CD4-positive, alpha-beta T cell (primary cell): ENCODE results near the gene KNDC1. TPM values are rescaled to one million over a fixed set of nuclear protein-coding genes. Genes with fewer than 3 reads are reported as not detected.

ENCODE experiments used
- ATAC-seq: fragments of 200-7000 bp; cut with Tn5 transposase; one replicate; pipeline ENCODE4 v1.10.0; 2022; ENCODE audit warnings: mild to moderate bottlenecking; ENCODE audit not compliant: poor library complexity
- CTCF ChIA-PET: fragments of 350-600 bp; sonication (Branson Sonifier 250); formaldehyde crosslinking; loops from one replicate; lab custom pipeline; 2021; ENCODE audit warnings: antibody characterized with exemption, inconsistent platforms; lab: Charles Lee
- POLR2A ChIA-PET: fragments of 350-600 bp; sonication (Branson Sonifier 250); formaldehyde crosslinking; loops from one replicate; lab custom pipeline; 2021; ENCODE audit warnings: antibody characterized with exemption, inconsistent platforms; lab: Charles Lee
- DNase-seq, 14 experiments: peaks; one replicate each; pipeline ENCODE4 v3.0.0-alpha.2; 2013 to 2020; ENCODE audit warnings: mixed read lengths in 2 of 14
- H3K27ac ChIP-seq, 2 donors: one replicate each; pipeline versions ENCODE4 v1.5.1 to v1.7.0; 2013; ENCODE audit warnings: low read length in 2 of 2, low read depth in 1 of 2, mild to moderate bottlenecking in 1 of 2
- H3K27me3 ChIP-seq, 2 experiments: 1 replicate in 1 of 2; 2 replicates in 1 of 2; pipeline versions ENCODE4 v1.6.1 to v1.7.0; 2013; ENCODE audit warnings: low read length in 2 of 2, control low read depth in 1 of 2, mild to moderate bottlenecking in 1 of 2, moderate library complexity in 1 of 2; ENCODE audit not compliant: insufficient read depth in 2 of 2, control insufficient read depth in 1 of 2
- H3K36me3 ChIP-seq: one replicate; pipeline ENCODE4 v1.6.1; 2013; ENCODE audit warnings: low read length, control low read depth; ENCODE audit not compliant: insufficient read depth
- H3K4me1 ChIP-seq: one replicate; pipeline ENCODE4 v1.6.1; 2013; ENCODE audit warnings: low read length, control low read depth; ENCODE audit not compliant: insufficient read depth
- H3K4me3 ChIP-seq: one replicate; pipeline ENCODE4 v1.5.1; 2013; ENCODE audit warnings: mild to moderate bottlenecking, low read length, moderate library complexity
- H3K9me3 ChIP-seq, 2 experiments: 1 replicate in 1 of 2; 2 replicates in 1 of 2; pipeline versions ENCODE4 v1.6.1 to v1.7.0; 2013; ENCODE audit warnings: low read length in 2 of 2, mild to moderate bottlenecking in 2 of 2, control low read depth in 1 of 2, moderate library complexity in 1 of 2; ENCODE audit not compliant: control insufficient read depth in 1 of 2, insufficient read depth in 1 of 2
- H3K27ac Mint-ChIP-seq: one replicate; pipeline ENCODE4 v1.8.0; 2020; ENCODE audit warnings: mixed read lengths
- H3K27me3 Mint-ChIP-seq: one replicate; pipeline ENCODE4 v1.8.0; 2021; ENCODE audit warnings: mixed read lengths
- H3K36me3 Mint-ChIP-seq: one replicate; pipeline ENCODE4 v1.8.0; 2021; ENCODE audit warnings: low read depth, mixed read lengths
- H3K4me1 Mint-ChIP-seq: one replicate; pipeline ENCODE4 v1.8.0; 2021; ENCODE audit warnings: low read depth, mixed read lengths
- H3K4me3 Mint-ChIP-seq: one replicate; pipeline ENCODE4 v1.8.0; 2020; ENCODE audit warnings: mild to moderate bottlenecking, mixed read lengths
- H3K9me3 Mint-ChIP-seq: one replicate; pipeline ENCODE4 v1.8.0; 2020; ENCODE audit warnings: mixed read lengths
- CTCF ChIP-seq: fragments of 200-600 bp; IDR thresholded peaks from one replicate; pipeline ENCODE4 v1.8.0; 2022; ENCODE audit warnings: antibody characterized with exemption, mild to moderate bottlenecking
- intact Hi-C, 2 experiments: fragments of 100-400 bp; cut with DNase I in 1 of 2; cut with micrococcal nuclease in 1 of 2; formaldehyde crosslinking; loops; one replicate each; pipeline versions ENCODE4 v1.15.1 to v1.9.0; 2023 to 2025; cut with DNase I, micrococcal nuclease
- total RNA-seq, 174 experiments: library from RNA in 2 of 174; stranded (reverse) in 2 of 174; gene quantifications; one replicate each; pipeline ENCODE4 v1.2.3 and lab custom pipeline; 2021 to 2026

Gene KNDC1
- total RNA-seq, 2 experiments from 2014 or later = not detected

GRCh38 chr10:133214468-133215410 lies 54.7 kb downstream of the KNDC1 start:
- H3K4me1 Mint-ChIP-seq = no peaks in the 10 kb centered on the region
- Histone ChIP-seq H3K9me3 (peaks cover 0 to 9% of the 10 kb centered on the region in 2 experiments), H3K27ac (no peak overlapping the region), H3K27me3 (peaks cover 0 to 13% of the 10 kb centered on the region in 2 experiments), H3K36me3 (no peaks in the 10 kb centered on the region), H3K4me3 (no peak overlapping the region), H3K4me1 (peaks cover 8% of the 10 kb centered on the region)
- ATAC-seq (no peak), DNase-seq (peak in 1 of 14 experiments; percentile 3)
- H3K27me3 Mint-ChIP-seq = peaks cover 7% of the 10 kb centered on the region
- intact Hi-C loops = no loop called here
- ChIA-PET POLR2A (no interaction called here), CTCF (no interaction called here)
- H3K36me3 Mint-ChIP-seq = no peaks in the 10 kb centered on the region
- H3K9me3 Mint-ChIP-seq = no peaks in the 10 kb centered on the region
- TF ChIP-seq CTCF = no peak
- H3K4me3 Mint-ChIP-seq = no peak overlapping the region
- no peak overlapping the region for H3K27ac Mint-ChIP-seq

GRCh38 chr10:133215586-133215985 lies 55.6 kb downstream of the KNDC1 start:
- peaks cover 7% of the 10 kb centered on the region for H3K27me3 Mint-ChIP-seq
- no peak overlapping the region for H3K4me3 Mint-ChIP-seq
- no peaks in the 10 kb centered on the region for H3K36me3 ChIP-seq
- peak in 1 of 14 experiments; percentile 2 for DNase-seq
- no peaks in the 10 kb centered on the region for H3K9me3 Mint-ChIP-seq
- no peaks in the 10 kb centered on the region for H3K36me3 Mint-ChIP-seq
- H3K4me1 ChIP-seq = peaks cover 4% of the 10 kb centered on the region
- no peak overlapping the region for H3K27ac ChIP-seq
- no peaks in the 10 kb centered on the region for H3K4me1 Mint-ChIP-seq
- no peak overlapping the region for H3K27ac Mint-ChIP-seq
- peaks cover 0 to 7% of the 10 kb centered on the region in 2 experiments for H3K9me3 ChIP-seq
- H3K27me3 ChIP-seq = peaks cover 0 to 12% of the 10 kb centered on the region in 2 experiments
- ChIA-PET CTCF (no interaction called here), POLR2A (no interaction called here)
- H3K4me3 ChIP-seq = no peak overlapping the region
- TF ChIP-seq CTCF = no peak
- intact Hi-C loops = no loop called here
- ATAC-seq = no peak

GRCh38 chr10:133216776-133217175 lies 56.8 kb downstream of the KNDC1 start:
- ChIA-PET POLR2A (no interaction called here), CTCF (no interaction called here)
- Histone ChIP-seq H3K27ac (no peak overlapping the region), H3K27me3 (peaks cover 0 to 10% of the 10 kb centered on the region in 2 experiments), H3K4me3 (no peak overlapping the region), H3K4me1 (no peaks in the 10 kb centered on the region), H3K9me3 (peaks cover 0 to 11% of the 10 kb centered on the region in 2 experiments), H3K36me3 (no peaks in the 10 kb centered on the region)
- H3K4me1 Mint-ChIP-seq = no peaks in the 10 kb centered on the region
- H3K27me3 Mint-ChIP-seq = peaks cover 15% of the 10 kb centered on the region
- H3K27ac Mint-ChIP-seq = no peak overlapping the region
- intact Hi-C loops = no loop called here
- no peaks in the 10 kb centered on the region for H3K36me3 Mint-ChIP-seq
- H3K9me3 Mint-ChIP-seq = no peaks in the 10 kb centered on the region
- peak in 1 of 14 experiments; percentile 2 for DNase-seq
- no peak overlapping the region for H3K4me3 Mint-ChIP-seq
- no peak for TF ChIP-seq CTCF
- no peak for ATAC-seq
